ENCODE measurements around the gene PRKX.

DNA sequence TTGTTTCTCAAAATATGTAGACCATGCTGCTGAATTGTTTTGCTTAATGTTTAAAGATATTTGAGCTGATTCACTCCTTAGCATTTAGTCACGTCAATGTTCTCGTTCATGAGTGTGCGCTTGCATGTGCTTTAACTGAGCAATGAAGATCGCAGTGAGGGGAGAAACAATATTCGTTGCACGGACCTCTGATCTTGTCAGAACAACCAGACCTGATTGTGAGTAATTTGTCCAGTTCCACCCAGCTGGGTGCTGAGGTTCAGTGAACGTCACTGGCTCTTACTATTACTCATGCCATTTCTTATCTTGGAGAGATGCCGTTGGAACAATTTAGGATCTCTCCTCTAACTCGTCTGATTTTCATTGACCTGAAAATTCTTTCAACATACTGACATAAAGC, 15.0 kb upstream of the PRKX start:
- TF ChIP-seq, protein P1, sequence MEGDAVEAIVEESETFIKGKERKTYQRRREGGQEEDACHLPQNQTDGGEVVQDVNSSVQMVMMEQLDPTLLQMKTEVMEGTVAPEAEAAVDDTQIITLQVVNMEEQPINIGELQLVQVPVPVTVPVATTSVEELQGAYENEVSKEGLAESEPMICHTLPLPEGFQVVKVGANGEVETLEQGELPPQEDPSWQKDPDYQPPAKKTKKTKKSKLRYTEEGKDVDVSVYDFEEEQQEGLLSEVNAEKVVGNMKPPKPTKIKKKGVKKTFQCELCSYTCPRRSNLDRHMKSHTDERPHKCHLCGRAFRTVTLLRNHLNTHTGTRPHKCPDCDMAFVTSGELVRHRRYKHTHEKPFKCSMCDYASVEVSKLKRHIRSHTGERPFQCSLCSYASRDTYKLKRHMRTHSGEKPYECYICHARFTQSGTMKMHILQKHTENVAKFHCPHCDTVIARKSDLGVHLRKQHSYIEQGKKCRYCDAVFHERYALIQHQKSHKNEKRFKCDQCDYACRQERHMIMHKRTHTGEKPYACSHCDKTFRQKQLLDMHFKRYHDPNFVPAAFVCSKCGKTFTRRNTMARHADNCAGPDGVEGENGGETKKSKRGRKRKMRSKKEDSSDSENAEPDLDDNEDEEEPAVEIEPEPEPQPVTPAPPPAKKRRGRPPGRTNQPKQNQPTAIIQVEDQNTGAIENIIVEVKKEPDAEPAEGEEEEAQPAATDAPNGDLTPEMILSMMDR (IDR thresholded peaks at IDR 0.05; ENCODE audit: low read depth, low read length) = no peak
- TF ChIP-seq POLR2A (IDR thresholded peaks at IDR 0.05; ENCODE audit: extremely low read depth, insufficient read length) = no peak
- TF ChIP-seq, protein P2, sequence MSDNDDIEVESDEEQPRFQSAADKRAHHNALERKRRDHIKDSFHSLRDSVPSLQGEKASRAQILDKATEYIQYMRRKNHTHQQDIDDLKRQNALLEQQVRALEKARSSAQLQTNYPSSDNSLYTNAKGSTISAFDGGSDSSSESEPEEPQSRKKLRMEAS (IDR thresholded peaks at IDR 0.05; ENCODE audit: low read depth, low read length) = no peak

Measured in NB4 (cell line).